Mesendoderm (in vitro differentiated cells): ENCODE measurements around the gene ACTRT2.

Source experiments
- DNase-seq: peaks from one replicate; pipeline ENCODE4 v3.0.0; 2013
- H2AK5ac ChIP-seq: 2 replicates; pipeline ENCODE4 v1.6.1; 2013; ENCODE audit warnings: low read length, inconsistent platforms
- H2BK120ac ChIP-seq: 2 replicates; pipeline ENCODE4 v1.6.1; 2013; ENCODE audit warnings: low read depth, mild to moderate bottlenecking, low read length, moderate library complexity, mixed read lengths
- H2BK15ac ChIP-seq: replicated peaks from 2 replicates; pipeline ENCODE4 v1.6.1; 2013; ENCODE audit warnings: low read depth, mild to moderate bottlenecking, moderate library complexity
- H2BK5ac ChIP-seq: 2 replicates; pipeline ENCODE4 v1.6.1; 2013; ENCODE audit warnings: low read length, inconsistent platforms
- H3K18ac ChIP-seq: 2 replicates; pipeline ENCODE4 v1.6.1; 2013; ENCODE audit warnings: mild to moderate bottlenecking, low read length, mixed read lengths
- H3K23ac ChIP-seq: one replicate; pipeline ENCODE4 v1.6.1; 2013; ENCODE audit warnings: low read length
- H3K27ac ChIP-seq: 2 replicates; pipeline ENCODE4 v1.5.1; 2013; ENCODE audit warnings: low read depth, mild to moderate bottlenecking, inconsistent platforms, low read length, moderate library complexity
- H3K27me3 ChIP-seq: 2 replicates; pipeline ENCODE4 v1.6.1; 2013; ENCODE audit warnings: low read length, control low read depth, mild to moderate bottlenecking, inconsistent platforms; ENCODE audit not compliant: insufficient read depth, poor library complexity
- H3K36me3 ChIP-seq: 2 replicates; pipeline ENCODE4 v1.6.1; 2013; ENCODE audit warnings: low read length, inconsistent platforms; ENCODE audit not compliant: control insufficient read depth, insufficient read depth
- H3K4ac ChIP-seq: one replicate; pipeline ENCODE4 v1.6.1; 2013; ENCODE audit warnings: low read depth, mild to moderate bottlenecking, low read length, moderate library complexity
- H3K4me1 ChIP-seq: 2 replicates; pipeline ENCODE4 v1.6.1; 2013; ENCODE audit warnings: low read depth, low read length, inconsistent platforms; ENCODE audit not compliant: control insufficient read depth
- H3K4me2 ChIP-seq: 2 replicates; pipeline ENCODE4 v1.6.1; 2013; ENCODE audit warnings: low read length
- H3K4me3 ChIP-seq: 2 replicates; pipeline ENCODE4 v1.5.1; 2013; ENCODE audit warnings: mild to moderate bottlenecking, low read length
- H3K56ac ChIP-seq: one replicate; pipeline ENCODE4 v1.6.1; 2013; ENCODE audit warnings: low read length
- H3K79me1 ChIP-seq: 2 replicates; pipeline ENCODE4 v1.6.1; 2013; ENCODE audit warnings: low read length, inconsistent platforms
- H3K79me2 ChIP-seq: 2 replicates; pipeline ENCODE4 v1.6.1; 2013; ENCODE audit warnings: mild to moderate bottlenecking, low read length; ENCODE audit not compliant: control insufficient read depth, insufficient read depth
- H3K9ac ChIP-seq: 2 replicates; pipeline ENCODE4 v1.6.1; 2013; ENCODE audit warnings: low read length, inconsistent platforms
- H4K5ac ChIP-seq: one replicate; pipeline ENCODE4 v1.6.1; 2013; ENCODE audit warnings: low read length
- H4K8ac ChIP-seq: one replicate; pipeline ENCODE4 v1.6.1; 2013; ENCODE audit warnings: low read depth, mild to moderate bottlenecking, control low read depth, low read length, moderate library complexity
- WGBS: extraction: QIAGEN DNeasy Blood & Tissue Kit; methylation state at CpG from one replicate; pipeline ENCODE4 v1.1.7; 2013; ENCODE audit warnings: low lambda C conversion rate, missing lambda C conversion rate; ENCODE audit not compliant: insufficient coverage; ENCODE audit errors: extremely low coverage; 5-methylcytosine and 5-hydroxymethylcytosine counted together

ACTRT2 gene

GRCh38 chr1:3013371-3014049, 7.8 kb upstream of the ACTRT2 start:
- Histone ChIP-seq H3K4me2 (no peak overlapping the region), H3K4ac (no peak overlapping the region), H3K79me1 (no peaks in the 10 kb centered on the region), H4K8ac (no peak overlapping the region), H3K18ac (no peak overlapping the region), H2BK5ac (no peak overlapping the region), H4K5ac (no peak overlapping the region), H2BK15ac (no peak overlapping the region), H3K56ac (no peak overlapping the region), H3K9ac (no peak overlapping the region), H2BK120ac (no peak overlapping the region), H3K27me3 (no peaks in the 10 kb centered on the region), H3K27ac (no peak overlapping the region), H3K4me1 (no peaks in the 10 kb centered on the region), H2AK5ac (no peak overlapping the region), H3K79me2 (no peaks in the 10 kb centered on the region), H3K4me3 (no peak overlapping the region), H3K23ac (no peak overlapping the region), H3K36me3 (no peaks in the 10 kb centered on the region)
- DNase-seq: no peak
- WGBS: no CpG with 5 or more reads among the region's 15 CpGs

GRCh38 chr1:3014050-3014440, 7.2 kb upstream of the ACTRT2 start:
- Histone ChIP-seq H2BK15ac (no peak overlapping the region), H3K27me3 (no peaks in the 10 kb centered on the region), H3K79me2 (no peaks in the 10 kb centered on the region), H2AK5ac (no peak overlapping the region), H3K4ac (no peak overlapping the region), H3K18ac (no peak overlapping the region), H2BK5ac (no peak overlapping the region), H3K36me3 (no peaks in the 10 kb centered on the region), H3K4me1 (no peaks in the 10 kb centered on the region), H3K4me3 (no peak overlapping the region), H3K27ac (no peak overlapping the region), H2BK120ac (no peak overlapping the region), H4K8ac (no peak overlapping the region), H4K5ac (no peak overlapping the region), H3K79me1 (no peaks in the 10 kb centered on the region), H3K4me2 (no peak overlapping the region), H3K23ac (no peak overlapping the region), H3K56ac (no peak overlapping the region), H3K9ac (no peak overlapping the region)
- no peak for DNase-seq
- no CpG with 5 or more reads among the region's 10 CpGs for WGBS

- no peaks in the 10 kb centered on the region for H3K4me1 ChIP-seq
- no peaks in the 10 kb centered on the region for H3K79me2 ChIP-seq
- no peak overlapping the region for H2BK5ac ChIP-seq
- no peak overlapping the region for H3K9ac ChIP-seq
- no peaks in the 10 kb centered on the region for H3K36me3 ChIP-seq
- no peak overlapping the region for H3K4ac ChIP-seq
- no peaks in the 10 kb centered on the region for H3K27me3 ChIP-seq
- H2AK5ac ChIP-seq: no peak overlapping the region
- no peak overlapping the region for H2BK15ac ChIP-seq
- no peak overlapping the region for H3K27ac ChIP-seq
- H3K18ac ChIP-seq: no peak overlapping the region
- H4K5ac ChIP-seq: no peak overlapping the region
- H2BK120ac ChIP-seq: no peak overlapping the region
- H4K8ac ChIP-seq: no peak overlapping the region
- WGBS: no CpG with 5 or more reads among the region's 26 CpGs
- no peak overlapping the region for H3K4me3 ChIP-seq
- H3K23ac ChIP-seq: no peak overlapping the region
- H3K4me2 ChIP-seq: no peak overlapping the region
- no peak overlapping the region for H3K56ac ChIP-seq
- no peak for DNase-seq
- no peaks in the 10 kb centered on the region for H3K79me1 ChIP-seq
Measured at GRCh38 chr1:3014443-3015268, 6.6 kb upstream of the ACTRT2 start.

GRCh38 chr1:3015269-3015635, 6.0 kb upstream of the ACTRT2 start:
- no peak overlapping the region for H3K23ac ChIP-seq
- no CpG with 5 or more reads among the region's 10 CpGs for WGBS
- H2BK15ac ChIP-seq: no peak overlapping the region
- DNase-seq: no peak
- no peaks in the 10 kb centered on the region for H3K27me3 ChIP-seq
- no peak overlapping the region for H3K18ac ChIP-seq
- no peak overlapping the region for H3K27ac ChIP-seq
- no peak overlapping the region for H4K5ac ChIP-seq
- H3K9ac ChIP-seq: no peak overlapping the region
- H3K4me3 ChIP-seq: no peak overlapping the region
- no peak overlapping the region for H3K4me2 ChIP-seq
- H2BK120ac ChIP-seq: no peak overlapping the region
- H2BK5ac ChIP-seq: no peak overlapping the region
- H3K79me1 ChIP-seq: no peaks in the 10 kb centered on the region
- H4K8ac ChIP-seq: no peak overlapping the region
- H2AK5ac ChIP-seq: no peak overlapping the region
- H3K56ac ChIP-seq: no peak overlapping the region
- H3K79me2 ChIP-seq: no peaks in the 10 kb centered on the region
- no peaks in the 10 kb centered on the region for H3K36me3 ChIP-seq
- H3K4me1 ChIP-seq: no peaks in the 10 kb centered on the region
- no peak overlapping the region for H3K4ac ChIP-seq

- Histone ChIP-seq H2BK120ac (no peak overlapping the region), H4K8ac (no peak overlapping the region), H3K4me1 (no peaks in the 10 kb centered on the region), H3K27me3 (no peaks in the 10 kb centered on the region), H3K79me1 (no peaks in the 10 kb centered on the region), H3K27ac (no peak overlapping the region), H3K23ac (no peak overlapping the region), H3K79me2 (no peaks in the 10 kb centered on the region), H3K18ac (no peak overlapping the region), H3K4me3 (no peak overlapping the region), H3K9ac (no peak overlapping the region), H2BK5ac (no peak overlapping the region), H3K4ac (no peak overlapping the region), H3K56ac (no peak overlapping the region), H3K36me3 (no peaks in the 10 kb centered on the region), H3K4me2 (no peak overlapping the region), H4K5ac (no peak overlapping the region), H2BK15ac (no peak overlapping the region), H2AK5ac (no peak overlapping the region)
- DNase-seq: no peak
- WGBS: no CpG with 5 or more reads among the region's 5 CpGs
Measured at GRCh38 chr1:3015744-3016143, 5.5 kb upstream of the ACTRT2 start.
